Upper lobe of left lung (tissue), 4 donors: Measurements from ENCODE around the gene EFNA5.

ENCODE experiments used
- CTCF ChIP-seq, 6 experiments: fragments of 450-650 bp in 4 of 6; fragments of 200-600 bp in 2 of 6; sonication (generic) in 2 of 6; IDR thresholded peaks; one replicate each; pipeline ENCODE4 v1.5.1; 2016 to 2019; ENCODE audit warnings: antibody characterized with exemption in 6 of 6
- EP300 ChIP-seq, 4 donors: sonication (generic); formaldehyde crosslinking; IDR thresholded peaks; one replicate each; pipeline ENCODE4 v1.5.1; 2017; ENCODE audit warnings: antibody characterized with exemption in 4 of 4, control low read depth in 2 of 4
- POLR2A ChIP-seq, 4 donors: fragments of 450-650 bp; IDR thresholded peaks; one replicate each; pipeline ENCODE4 v1.5.1; 2016 to 2017; ENCODE audit warnings: antibody characterized with exemption in 4 of 4, mild to moderate bottlenecking in 2 of 4
- POLR2AphosphoS5 ChIP-seq, 2 donors: sonication (generic); formaldehyde crosslinking; IDR thresholded peaks; one replicate each; pipeline ENCODE4 v1.5.1; 2017; ENCODE audit warnings: antibody characterized with exemption in 2 of 2

GRCh38 chr5:107337281-107337680, 333.5 kb downstream of the EFNA5 start:
- TF ChIP-seq CTCF (IDR thresholded peaks at IDR 0.05) (no peak), EP300 (IDR thresholded peaks at IDR 0.05) (no peak), POLR2A (IDR thresholded peaks at IDR 0.05) (no peak), POLR2AphosphoS5 (IDR thresholded peaks at IDR 0.05) (no peak)
